ENCODE results near the gene ZNF407.

DNA sequence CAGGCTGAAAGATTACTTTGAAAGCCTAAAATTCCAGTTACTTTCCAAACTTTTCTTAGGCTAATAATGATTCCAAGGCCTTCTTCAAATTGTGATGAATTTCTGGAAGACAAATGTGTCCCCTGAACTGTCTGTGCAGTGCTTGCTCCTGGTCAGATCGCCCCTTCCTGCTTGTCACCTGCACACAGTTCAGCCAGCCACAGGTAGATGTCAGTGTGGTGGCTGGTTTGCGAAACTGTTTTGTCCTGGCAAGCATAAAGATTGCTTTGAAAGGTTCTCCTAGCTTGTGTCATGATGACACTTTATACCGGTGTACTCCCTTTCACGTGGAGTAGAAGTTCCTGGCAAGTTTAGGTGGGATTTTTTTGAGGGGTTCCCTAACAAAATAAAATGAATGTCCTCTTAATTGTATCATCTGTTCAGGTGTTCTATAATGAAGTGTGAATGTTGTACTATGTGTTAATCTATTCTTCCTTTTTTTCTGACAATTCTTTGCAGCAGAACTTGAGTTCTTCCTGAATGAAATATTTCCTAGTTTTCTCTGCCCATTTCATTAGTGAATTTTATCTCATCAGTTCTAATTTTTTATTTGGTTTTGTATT, 298.8 kb downstream of the ZNF407 start:
- TF ChIP-seq, protein P1, sequence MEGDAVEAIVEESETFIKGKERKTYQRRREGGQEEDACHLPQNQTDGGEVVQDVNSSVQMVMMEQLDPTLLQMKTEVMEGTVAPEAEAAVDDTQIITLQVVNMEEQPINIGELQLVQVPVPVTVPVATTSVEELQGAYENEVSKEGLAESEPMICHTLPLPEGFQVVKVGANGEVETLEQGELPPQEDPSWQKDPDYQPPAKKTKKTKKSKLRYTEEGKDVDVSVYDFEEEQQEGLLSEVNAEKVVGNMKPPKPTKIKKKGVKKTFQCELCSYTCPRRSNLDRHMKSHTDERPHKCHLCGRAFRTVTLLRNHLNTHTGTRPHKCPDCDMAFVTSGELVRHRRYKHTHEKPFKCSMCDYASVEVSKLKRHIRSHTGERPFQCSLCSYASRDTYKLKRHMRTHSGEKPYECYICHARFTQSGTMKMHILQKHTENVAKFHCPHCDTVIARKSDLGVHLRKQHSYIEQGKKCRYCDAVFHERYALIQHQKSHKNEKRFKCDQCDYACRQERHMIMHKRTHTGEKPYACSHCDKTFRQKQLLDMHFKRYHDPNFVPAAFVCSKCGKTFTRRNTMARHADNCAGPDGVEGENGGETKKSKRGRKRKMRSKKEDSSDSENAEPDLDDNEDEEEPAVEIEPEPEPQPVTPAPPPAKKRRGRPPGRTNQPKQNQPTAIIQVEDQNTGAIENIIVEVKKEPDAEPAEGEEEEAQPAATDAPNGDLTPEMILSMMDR (IDR thresholded peaks at IDR 0.05), result peak; percentile 63
- TF ChIP-seq EZH2phosphoT487 (IDR thresholded peaks at IDR 0.05) (no peak), EZH2 (IDR thresholded peaks at IDR 0.05) (no peak)

All from neural progenitor cell (in vitro differentiated cells).